ENCODE data around the gene LCT. TPM values are rescaled to one million over a fixed set of nuclear protein-coding genes. Genes with fewer than 3 reads are reported as not detected.

The LCT gene
- total RNA-seq, 1 experiment from 2014 or later, result not detected

DNA sequence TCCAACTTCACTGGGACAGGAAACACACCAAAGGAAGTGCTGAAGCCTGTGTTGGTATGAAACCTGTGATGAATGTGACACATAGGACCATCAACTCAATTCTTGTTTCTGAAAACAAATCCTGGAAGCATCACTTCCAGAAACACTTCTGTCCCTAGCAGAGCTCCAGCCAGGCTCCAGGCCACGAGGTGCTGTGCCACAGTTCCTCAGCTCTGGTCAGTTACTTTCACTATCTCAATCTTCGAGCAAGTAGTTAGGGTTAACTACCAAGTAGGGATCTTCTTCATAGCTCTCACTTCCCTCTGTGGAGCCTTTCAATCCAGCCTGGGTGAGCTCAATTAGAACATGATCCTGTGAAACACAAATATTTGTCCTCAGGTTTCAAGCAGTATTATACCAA is 3.6 kb upstream of the LCT start:
- TF ChIP-seq EZH2phosphoT487 (IDR thresholded peaks at IDR 0.05; ENCODE audit: borderline replicate concordance, low read length) (no peak), EZH2 (IDR thresholded peaks at IDR 0.05; ENCODE audit: low read length, unreplicated experiment) (no peak)
- TF ChIP-seq, protein P1, sequence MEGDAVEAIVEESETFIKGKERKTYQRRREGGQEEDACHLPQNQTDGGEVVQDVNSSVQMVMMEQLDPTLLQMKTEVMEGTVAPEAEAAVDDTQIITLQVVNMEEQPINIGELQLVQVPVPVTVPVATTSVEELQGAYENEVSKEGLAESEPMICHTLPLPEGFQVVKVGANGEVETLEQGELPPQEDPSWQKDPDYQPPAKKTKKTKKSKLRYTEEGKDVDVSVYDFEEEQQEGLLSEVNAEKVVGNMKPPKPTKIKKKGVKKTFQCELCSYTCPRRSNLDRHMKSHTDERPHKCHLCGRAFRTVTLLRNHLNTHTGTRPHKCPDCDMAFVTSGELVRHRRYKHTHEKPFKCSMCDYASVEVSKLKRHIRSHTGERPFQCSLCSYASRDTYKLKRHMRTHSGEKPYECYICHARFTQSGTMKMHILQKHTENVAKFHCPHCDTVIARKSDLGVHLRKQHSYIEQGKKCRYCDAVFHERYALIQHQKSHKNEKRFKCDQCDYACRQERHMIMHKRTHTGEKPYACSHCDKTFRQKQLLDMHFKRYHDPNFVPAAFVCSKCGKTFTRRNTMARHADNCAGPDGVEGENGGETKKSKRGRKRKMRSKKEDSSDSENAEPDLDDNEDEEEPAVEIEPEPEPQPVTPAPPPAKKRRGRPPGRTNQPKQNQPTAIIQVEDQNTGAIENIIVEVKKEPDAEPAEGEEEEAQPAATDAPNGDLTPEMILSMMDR (conservative IDR thresholded peaks at IDR 0.05; ENCODE audit: low read depth, low read length), result no peak
- Histone ChIP-seq H3F3A (ENCODE audit: low read length, unreplicated experiment) (no peaks in the 10 kb centered on the region), H3K9ac (ENCODE audit: low read length) (no peak overlapping the region), H3K4me3 (ENCODE audit: low read length) (no peak overlapping the region), H3K79me2 (ENCODE audit: low read length) (no peaks in the 10 kb centered on the region), H3K36me3 (ENCODE audit: low read depth, low read length) (peaks cover 24% of the 10 kb centered on the region; the same call in 1 of the 2 replicates), H4K20me1 (ENCODE audit: low read length) (no peaks in the 10 kb centered on the region), H3K27me3 (ENCODE audit: low read length) (no peaks in the 10 kb centered on the region), H3K9me3 (ENCODE audit: low read length) (no peaks in the 10 kb centered on the region), H3K4me2 (ENCODE audit: low read length) (no peak overlapping the region), H3K4me1 (ENCODE audit: insufficient read depth, low read length) (peaks cover 10% of the 10 kb centered on the region; the same call in 1 of the 2 replicates), H3K9me2 (replicated peaks; ENCODE audit: low read length) (no peaks in the 10 kb centered on the region), H3K27ac (ENCODE audit: low read length) (no peak overlapping the region), H2AFZ (ENCODE audit: low read length) (no peak overlapping the region)
- BruUV-seq (replicated peaks), result no TSS peak
- POLR2A ChIA-PET (ENCODE audit: unreplicated experiment), result no interaction called here
- ATAC-seq (no peak), DNase-seq (no peak)
- CTCF ChIA-PET, result no interaction called here
- intact Hi-C loops (cut with micrococcal nuclease), result no loop called here

DNA sequence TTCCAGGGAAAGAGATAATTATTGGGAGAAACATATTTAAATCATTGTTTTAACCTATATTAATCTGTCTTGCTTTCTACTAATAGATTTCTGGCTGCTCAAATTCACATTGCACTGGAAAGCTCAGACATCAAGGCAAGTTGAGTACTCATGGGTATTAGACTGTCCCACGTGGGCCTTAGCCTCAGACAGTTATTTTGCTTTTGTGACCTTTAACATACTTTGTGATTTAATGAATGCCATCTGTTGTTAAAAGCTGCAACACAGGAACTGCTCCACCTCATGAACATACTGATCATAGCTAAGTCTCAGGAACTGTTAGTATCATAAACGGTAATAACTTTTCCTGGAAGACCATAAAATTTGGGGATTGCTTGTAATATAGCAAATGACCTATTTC is 2.7 kb upstream of the LCT start:
- Histone ChIP-seq H4K20me1 (ENCODE audit: low read length) (no peaks in the 10 kb centered on the region), H3K4me2 (ENCODE audit: low read length) (no peak overlapping the region), H3K9ac (ENCODE audit: low read length) (no peak overlapping the region), H3K36me3 (ENCODE audit: low read depth, low read length) (peaks cover 20% of the 10 kb centered on the region; the same call in 1 of the 2 replicates), H3F3A (ENCODE audit: low read length, unreplicated experiment) (no peaks in the 10 kb centered on the region), H3K4me3 (ENCODE audit: low read length) (no peak overlapping the region), H3K9me2 (replicated peaks; ENCODE audit: low read length) (no peaks in the 10 kb centered on the region), H3K4me1 (ENCODE audit: insufficient read depth, low read length) (peaks cover 10% of the 10 kb centered on the region; the same call in 1 of the 2 replicates), H3K79me2 (ENCODE audit: low read length) (no peaks in the 10 kb centered on the region), H3K9me3 (ENCODE audit: low read length) (no peaks in the 10 kb centered on the region), H2AFZ (ENCODE audit: low read length) (no peak overlapping the region), H3K27ac (ENCODE audit: low read length) (no peak overlapping the region), H3K27me3 (ENCODE audit: low read length) (no peaks in the 10 kb centered on the region)
- POLR2A ChIA-PET (ENCODE audit: unreplicated experiment), result no interaction called here
- DNase-seq (no peak), ATAC-seq (no peak)
- CTCF ChIA-PET, result no interaction called here
- intact Hi-C loops (cut with micrococcal nuclease), result no loop called here
- BruUV-seq (replicated peaks), result no TSS peak
- TF ChIP-seq, protein P1 (conservative IDR thresholded peaks at IDR 0.05; ENCODE audit: low read depth, low read length), result no peak
- TF ChIP-seq EZH2 (IDR thresholded peaks at IDR 0.05; ENCODE audit: low read length, unreplicated experiment), result no peak

DNA sequence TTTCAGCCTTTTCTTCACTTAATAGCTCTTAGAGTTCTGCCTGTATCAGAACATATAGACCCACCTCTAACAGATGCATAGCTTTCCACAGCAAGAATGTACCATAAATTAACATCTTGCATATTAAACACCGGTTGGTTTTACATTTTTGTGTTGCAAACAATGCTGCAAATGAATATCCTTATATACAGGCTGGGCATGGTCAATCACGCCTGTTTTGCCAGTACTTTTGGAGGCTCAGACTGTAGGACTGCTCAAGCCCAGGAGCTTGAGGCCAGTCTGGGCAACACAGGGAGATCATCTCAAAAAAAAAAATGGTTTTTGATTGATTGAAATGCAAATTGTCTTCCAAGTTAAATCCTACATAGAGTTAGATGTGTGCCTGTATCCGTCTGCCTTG is 1.5 kb upstream of the LCT start:
- no TSS peak for BruUV-seq (replicated peaks)

More for the DNA sequence above, 1.5 kb upstream of the LCT start:
- DNase-seq, result no peak
- intact Hi-C loops (cut with micrococcal nuclease), result no loop called here
- Histone ChIP-seq H3K4me1 (ENCODE audit: insufficient read depth, low read length) (no peaks in the 10 kb centered on the region), H3K4me2 (ENCODE audit: low read length) (no peak overlapping the region), H3K4me3 (ENCODE audit: low read length) (no peak overlapping the region), H4K20me1 (ENCODE audit: low read length) (no peaks in the 10 kb centered on the region), H3K79me2 (ENCODE audit: low read length) (no peaks in the 10 kb centered on the region), H3K36me3 (ENCODE audit: low read depth, low read length) (peaks cover 15% of the 10 kb centered on the region; the same call in 1 of the 2 replicates), H3K9ac (ENCODE audit: low read length) (no peak overlapping the region), H3K27me3 (ENCODE audit: low read length) (no peaks in the 10 kb centered on the region), H3K27ac (ENCODE audit: low read length) (no peak overlapping the region), H3F3A (ENCODE audit: low read length, unreplicated experiment) (no peaks in the 10 kb centered on the region), H3K9me2 (replicated peaks; ENCODE audit: low read length) (no peaks in the 10 kb centered on the region), H3K9me3 (ENCODE audit: low read length) (no peaks in the 10 kb centered on the region), H2AFZ (ENCODE audit: low read length) (no peak overlapping the region)
- ChIA-PET POLR2A (ENCODE audit: unreplicated experiment) (no interaction called here), CTCF (no interaction called here)
- no peak for ATAC-seq
- TF ChIP-seq EZH2phosphoT487 (IDR thresholded peaks at IDR 0.05; ENCODE audit: borderline replicate concordance, low read length), result no peak
- TF ChIP-seq, protein P1 (conservative IDR thresholded peaks at IDR 0.05; ENCODE audit: low read depth, low read length), result no peak
- no peak for TF ChIP-seq EZH2 (IDR thresholded peaks at IDR 0.05; ENCODE audit: low read length, unreplicated experiment)
